ENCODE data around the gene HECW1.
A peak's percentile ranks its signal among the peaks of the same experiment; 100 is the strongest.

HECW1 gene

GRCh38 chr7:43364391-43364790 lies 251.9 kb downstream of the HECW1 start:
- no peak for DNase-seq (ENCODE audit: low read depth in 3 of 3)

- no peak for DNase-seq (ENCODE audit: low read depth in 3 of 3)
These were observed 260.4 kb downstream of the HECW1 start for GRCh38 chr7:43372676-43373355.

- DNase-seq (ENCODE audit: low read depth in 3 of 3) = no peak
These were observed 264.9 kb downstream of the HECW1 start for GRCh38 chr7:43377196-43377960.

- DNase-seq (ENCODE audit: low read depth in 3 of 3) = no peak
These were observed 266.8 kb downstream of the HECW1 start for GRCh38 chr7:43379210-43379609.

- no peak for DNase-seq (ENCODE audit: low read depth in 3 of 3)
These were observed 272.3 kb downstream of the HECW1 start for GRCh38 chr7:43384616-43385308.

- no peak for DNase-seq (ENCODE audit: low read depth in 3 of 3)
These were observed 272.8 kb downstream of the HECW1 start for GRCh38 chr7:43385309-43385680.

- peak in 2 of 3 donors; percentile 7 to 34 for DNase-seq (ENCODE audit: low read depth in 3 of 3)
These were observed 273.4 kb downstream of the HECW1 start for GRCh38 chr7:43385856-43386255.

GRCh38 chr7:43387932-43388331 lies 275.5 kb downstream of the HECW1 start:
- no peak for DNase-seq (ENCODE audit: low read depth in 3 of 3)

- no peak for DNase-seq (ENCODE audit: low read depth in 3 of 3)
These were observed 278.1 kb downstream of the HECW1 start for GRCh38 chr7:43390576-43390975.

- DNase-seq (ENCODE audit: low read depth in 3 of 3) = no peak
These were observed 279.1 kb downstream of the HECW1 start for GRCh38 chr7:43391518-43391917.

GRCh38 chr7:43392638-43393330 lies 280.3 kb downstream of the HECW1 start:
- DNase-seq (ENCODE audit: low read depth in 3 of 3) = no peak

- DNase-seq (ENCODE audit: low read depth in 3 of 3) = no peak
These were observed 282.1 kb downstream of the HECW1 start for GRCh38 chr7:43394441-43395130.

GRCh38 chr7:43395351-43395750 lies 282.9 kb downstream of the HECW1 start:
- DNase-seq (ENCODE audit: low read depth in 3 of 3) = no peak

- DNase-seq (ENCODE audit: low read depth in 3 of 3) = no peak
These were observed 283.8 kb downstream of the HECW1 start for GRCh38 chr7:43396187-43396740.

- DNase-seq (ENCODE audit: low read depth in 3 of 3) = no peak
These were observed 286.4 kb downstream of the HECW1 start for GRCh38 chr7:43398831-43399230.

GRCh38 chr7:43405948-43406347 lies 293.5 kb downstream of the HECW1 start:
- no peak for DNase-seq (ENCODE audit: low read depth in 3 of 3)

GRCh38 chr7:43406961-43407360 lies 294.5 kb downstream of the HECW1 start:
- DNase-seq (ENCODE audit: low read depth in 3 of 3) = no peak

- no peak for DNase-seq (ENCODE audit: low read depth in 3 of 3)
These were observed 296.5 kb downstream of the HECW1 start for GRCh38 chr7:43408981-43409380.

- DNase-seq (ENCODE audit: low read depth in 3 of 3) = no peak
These were observed 305.0 kb downstream of the HECW1 start for GRCh38 chr7:43417455-43417854.

- no peak for DNase-seq (ENCODE audit: low read depth in 3 of 3)
These were observed 318.0 kb downstream of the HECW1 start for GRCh38 chr7:43430411-43430810.

GRCh38 chr7:43431020-43431595 lies 318.7 kb downstream of the HECW1 start:
- DNase-seq (ENCODE audit: low read depth in 3 of 3) = no peak
